ENCODE results near the gene TRIM31. TPM values are rescaled to one million over a fixed set of nuclear protein-coding genes. Genes with fewer than 3 reads are reported as not detected.

The TRIM31 gene
- polyA plus RNA-seq, 2 of the 4 experiments (the other 2 are of a cell fraction): 2.9 to 3.2 TPM

DNA sequence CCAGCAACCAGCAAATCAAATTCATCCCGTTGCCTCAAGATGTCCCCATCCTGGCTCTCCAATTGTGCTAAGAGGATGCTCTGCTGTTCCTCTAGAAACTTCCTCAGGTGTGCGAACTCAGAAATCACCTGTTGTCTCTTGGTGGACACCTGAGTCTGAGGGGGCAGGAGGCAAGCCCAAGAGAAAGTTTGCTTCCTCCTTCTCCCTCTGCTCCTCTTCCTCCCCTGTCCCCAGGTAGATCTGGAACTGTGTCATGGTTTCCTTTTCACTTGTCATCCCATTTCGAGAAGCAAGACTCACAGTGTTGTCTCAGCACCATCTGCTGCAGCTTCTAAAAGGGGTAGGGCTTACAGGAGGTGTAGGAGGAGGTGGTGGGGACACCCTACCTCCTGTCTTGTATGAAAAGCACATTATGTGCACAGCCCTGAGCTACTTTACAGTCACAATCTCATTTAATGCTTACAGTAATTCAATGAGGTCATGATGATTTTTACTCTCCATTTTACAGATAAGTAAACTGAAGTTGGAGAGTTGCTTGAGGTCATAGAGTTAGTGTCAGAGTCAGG lies 45.7 kb upstream of the TRIM31 start:
- no peak overlapping the region for H3K27ac ChIP-seq
- ChIA-PET POLR2A (no interaction called here), CTCF (interaction anchor here (1.0 to 1.6 kb wide), 3 partner anchors 23 to 57 kb away, joined by 3 to 5 read pairs (median 4); no protein-coding TSS in a partner anchor)
- DNase-seq (ENCODE audit: low read depth in 1 of 2, low spot score in 1 of 2): no peak
- H3K4me1 ChIP-seq: peaks cover 32% of the 10 kb centered on the region
- no peaks in the 10 kb centered on the region for H3K9me3 ChIP-seq
- WGBS (ENCODE audit: missing lambda C conversion rate): 48% methylated on average over 3 of the region's 3 CpGs
- no peak overlapping the region for H3K4me3 ChIP-seq
- TF ChIP-seq RAD21 (conservative IDR thresholded peaks at IDR 0.05 in 1 of 2, IDR thresholded peaks at IDR 0.05 in 1 of 2) (no peak), SREBF2 (IDR thresholded peaks at IDR 0.05) (no peak), JUNB (IDR thresholded peaks at IDR 0.05) (no peak), RNF2 (IDR thresholded peaks at IDR 0.05; ENCODE audit: borderline replicate concordance, low read depth) (no peak), CEBPB (IDR thresholded peaks at IDR 0.05) (no peak), KDM1A (IDR thresholded peaks at IDR 0.05; ENCODE audit: low read depth) (no peak), ESRRA (IDR thresholded peaks at IDR 0.05; ENCODE audit: borderline replicate concordance, low read length) (no peak)
- TF ChIP-seq, protein P1, sequence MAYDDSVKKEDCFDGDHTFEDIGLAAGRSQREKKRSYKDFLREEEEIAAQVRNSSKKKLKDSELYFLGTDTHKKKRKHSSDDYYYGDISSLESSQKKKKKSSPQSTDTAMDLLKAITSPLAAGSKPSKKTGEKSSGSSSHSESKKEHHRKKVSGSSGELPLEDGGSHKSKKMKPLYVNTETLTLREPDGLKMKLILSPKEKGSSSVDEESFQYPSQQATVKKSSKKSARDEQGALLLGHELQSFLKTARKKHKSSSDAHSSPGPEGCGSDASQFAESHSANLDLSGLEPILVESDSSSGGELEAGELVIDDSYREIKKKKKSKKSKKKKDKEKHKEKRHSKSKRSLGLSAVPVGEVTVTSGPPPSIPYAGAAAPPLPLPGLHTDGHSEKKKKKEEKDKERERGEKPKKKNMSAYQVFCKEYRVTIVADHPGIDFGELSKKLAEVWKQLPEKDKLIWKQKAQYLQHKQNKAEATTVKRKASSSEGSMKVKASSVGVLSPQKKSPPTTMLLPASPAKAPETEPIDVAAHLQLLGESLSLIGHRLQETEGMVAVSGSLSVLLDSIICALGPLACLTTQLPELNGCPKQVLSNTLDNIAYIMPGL (CRISPR knock-in tag; IDR thresholded peaks at IDR 0.05; ENCODE audit: borderline replicate concordance): no peak
- TF ChIP-seq, protein P2, sequence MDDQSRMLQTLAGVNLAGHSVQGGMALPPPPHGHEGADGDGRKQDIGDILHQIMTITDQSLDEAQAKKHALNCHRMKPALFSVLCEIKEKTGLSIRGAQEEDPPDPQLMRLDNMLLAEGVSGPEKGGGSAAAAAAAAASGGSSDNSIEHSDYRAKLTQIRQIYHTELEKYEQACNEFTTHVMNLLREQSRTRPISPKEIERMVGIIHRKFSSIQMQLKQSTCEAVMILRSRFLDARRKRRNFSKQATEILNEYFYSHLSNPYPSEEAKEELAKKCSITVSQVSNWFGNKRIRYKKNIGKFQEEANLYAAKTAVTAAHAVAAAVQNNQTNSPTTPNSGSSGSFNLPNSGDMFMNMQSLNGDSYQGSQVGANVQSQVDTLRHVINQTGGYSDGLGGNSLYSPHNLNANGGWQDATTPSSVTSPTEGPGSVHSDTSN (IDR thresholded peaks at IDR 0.05): no peak
- TF ChIP-seq, protein P3, sequence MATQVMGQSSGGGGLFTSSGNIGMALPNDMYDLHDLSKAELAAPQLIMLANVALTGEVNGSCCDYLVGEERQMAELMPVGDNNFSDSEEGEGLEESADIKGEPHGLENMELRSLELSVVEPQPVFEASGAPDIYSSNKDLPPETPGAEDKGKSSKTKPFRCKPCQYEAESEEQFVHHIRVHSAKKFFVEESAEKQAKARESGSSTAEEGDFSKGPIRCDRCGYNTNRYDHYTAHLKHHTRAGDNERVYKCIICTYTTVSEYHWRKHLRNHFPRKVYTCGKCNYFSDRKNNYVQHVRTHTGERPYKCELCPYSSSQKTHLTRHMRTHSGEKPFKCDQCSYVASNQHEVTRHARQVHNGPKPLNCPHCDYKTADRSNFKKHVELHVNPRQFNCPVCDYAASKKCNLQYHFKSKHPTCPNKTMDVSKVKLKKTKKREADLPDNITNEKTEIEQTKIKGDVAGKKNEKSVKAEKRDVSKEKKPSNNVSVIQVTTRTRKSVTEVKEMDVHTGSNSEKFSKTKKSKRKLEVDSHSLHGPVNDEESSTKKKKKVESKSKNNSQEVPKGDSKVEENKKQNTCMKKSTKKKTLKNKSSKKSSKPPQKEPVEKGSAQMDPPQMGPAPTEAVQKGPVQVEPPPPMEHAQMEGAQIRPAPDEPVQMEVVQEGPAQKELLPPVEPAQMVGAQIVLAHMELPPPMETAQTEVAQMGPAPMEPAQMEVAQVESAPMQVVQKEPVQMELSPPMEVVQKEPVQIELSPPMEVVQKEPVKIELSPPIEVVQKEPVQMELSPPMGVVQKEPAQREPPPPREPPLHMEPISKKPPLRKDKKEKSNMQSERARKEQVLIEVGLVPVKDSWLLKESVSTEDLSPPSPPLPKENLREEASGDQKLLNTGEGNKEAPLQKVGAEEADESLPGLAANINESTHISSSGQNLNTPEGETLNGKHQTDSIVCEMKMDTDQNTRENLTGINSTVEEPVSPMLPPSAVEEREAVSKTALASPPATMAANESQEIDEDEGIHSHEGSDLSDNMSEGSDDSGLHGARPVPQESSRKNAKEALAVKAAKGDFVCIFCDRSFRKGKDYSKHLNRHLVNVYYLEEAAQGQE (IDR thresholded peaks at IDR 0.05): no peak
- TF ChIP-seq, protein P4, sequence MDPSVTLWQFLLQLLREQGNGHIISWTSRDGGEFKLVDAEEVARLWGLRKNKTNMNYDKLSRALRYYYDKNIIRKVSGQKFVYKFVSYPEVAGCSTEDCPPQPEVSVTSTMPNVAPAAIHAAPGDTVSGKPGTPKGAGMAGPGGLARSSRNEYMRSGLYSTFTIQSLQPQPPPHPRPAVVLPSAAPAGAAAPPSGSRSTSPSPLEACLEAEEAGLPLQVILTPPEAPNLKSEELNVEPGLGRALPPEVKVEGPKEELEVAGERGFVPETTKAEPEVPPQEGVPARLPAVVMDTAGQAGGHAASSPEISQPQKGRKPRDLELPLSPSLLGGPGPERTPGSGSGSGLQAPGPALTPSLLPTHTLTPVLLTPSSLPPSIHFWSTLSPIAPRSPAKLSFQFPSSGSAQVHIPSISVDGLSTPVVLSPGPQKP (IDR thresholded peaks at IDR 0.05; ENCODE audit: low read depth, low read length): no peak
- TF ChIP-seq, protein P5, sequence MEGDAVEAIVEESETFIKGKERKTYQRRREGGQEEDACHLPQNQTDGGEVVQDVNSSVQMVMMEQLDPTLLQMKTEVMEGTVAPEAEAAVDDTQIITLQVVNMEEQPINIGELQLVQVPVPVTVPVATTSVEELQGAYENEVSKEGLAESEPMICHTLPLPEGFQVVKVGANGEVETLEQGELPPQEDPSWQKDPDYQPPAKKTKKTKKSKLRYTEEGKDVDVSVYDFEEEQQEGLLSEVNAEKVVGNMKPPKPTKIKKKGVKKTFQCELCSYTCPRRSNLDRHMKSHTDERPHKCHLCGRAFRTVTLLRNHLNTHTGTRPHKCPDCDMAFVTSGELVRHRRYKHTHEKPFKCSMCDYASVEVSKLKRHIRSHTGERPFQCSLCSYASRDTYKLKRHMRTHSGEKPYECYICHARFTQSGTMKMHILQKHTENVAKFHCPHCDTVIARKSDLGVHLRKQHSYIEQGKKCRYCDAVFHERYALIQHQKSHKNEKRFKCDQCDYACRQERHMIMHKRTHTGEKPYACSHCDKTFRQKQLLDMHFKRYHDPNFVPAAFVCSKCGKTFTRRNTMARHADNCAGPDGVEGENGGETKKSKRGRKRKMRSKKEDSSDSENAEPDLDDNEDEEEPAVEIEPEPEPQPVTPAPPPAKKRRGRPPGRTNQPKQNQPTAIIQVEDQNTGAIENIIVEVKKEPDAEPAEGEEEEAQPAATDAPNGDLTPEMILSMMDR (IDR thresholded peaks at IDR 0.05): no peak
- ATAC-seq: no peak
- no peak for FAIRE-seq
- H3K4me2 ChIP-seq: no peak overlapping the region

DNA sequence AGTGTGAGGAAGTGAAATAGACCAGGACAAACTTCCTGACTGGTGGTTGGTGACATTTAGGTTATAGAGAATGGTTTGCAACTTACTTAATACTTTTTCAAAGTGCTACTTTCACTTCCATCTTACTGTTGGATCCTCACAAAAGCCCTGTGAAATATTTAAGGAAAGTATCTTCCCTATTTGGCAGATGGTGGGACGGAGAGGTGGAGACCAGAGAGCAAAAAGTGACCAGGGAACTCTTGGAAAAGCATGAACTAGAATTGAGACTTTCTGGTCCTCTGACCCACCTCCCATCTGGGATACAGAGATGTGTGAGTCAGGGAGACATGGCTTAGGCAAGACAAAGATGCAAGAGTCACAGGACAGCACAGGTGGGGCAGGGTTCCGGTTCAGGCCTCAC lies 45.1 kb upstream of the TRIM31 start:
- ChIA-PET CTCF (interaction anchor here (1.0 to 1.6 kb wide), 3 partner anchors 23 to 56 kb away, joined by 3 to 5 read pairs (median 4); no protein-coding TSS in a partner anchor), POLR2A (no interaction called here)
- ATAC-seq: no peak

More for the DNA sequence above, 45.1 kb upstream of the TRIM31 start:
- no peak for FAIRE-seq
- Histone ChIP-seq H3K27ac (no peak overlapping the region), H3K4me1 (peaks cover 29% of the 10 kb centered on the region), H3K9me3 (no peaks in the 10 kb centered on the region), H3K4me2 (no peak overlapping the region), H3K4me3 (no peak overlapping the region)
- 75% methylated on average over 2 of the region's 2 CpGs for WGBS (ENCODE audit: missing lambda C conversion rate)
- no peak for TF ChIP-seq ZSCAN20 (CRISPR knock-in tag; IDR thresholded peaks at IDR 0.05)
- no peak for TF ChIP-seq CEBPB (IDR thresholded peaks at IDR 0.05)
- TF ChIP-seq FOXS1 (CRISPR knock-in tag; IDR thresholded peaks at IDR 0.05): no peak
- TF ChIP-seq HOXB5 (CRISPR knock-in tag; IDR thresholded peaks at IDR 0.05): no peak
- no peak for TF ChIP-seq CHD2 (IDR thresholded peaks at IDR 0.05; ENCODE audit: low read length, partially characterized antibody)
- no peak for TF ChIP-seq RAD21 (conservative IDR thresholded peaks at IDR 0.05 in 1 of 2, IDR thresholded peaks at IDR 0.05 in 1 of 2)
- TF ChIP-seq SMC3 (IDR thresholded peaks at IDR 0.05): no peak
- DNase-seq (ENCODE audit: low read depth in 1 of 2, low spot score in 1 of 2): no peak
